Stimulated activated CD8-positive, alpha-beta memory T cell treated with anti-CD3 and anti-CD28 coated beads, Interleukin-7, amount 100 ng/mL, for 4 hours (primary cell): Measurements from ENCODE around the gene FPR2.
"Not testable (repeated sequence)": the region's sequence is repeated elsewhere in the genome, so short reads cannot be mapped to it uniquely, and the experiment has no call there.

Source experiments
- DNase-seq, 2 donors: peaks; one replicate each; pipeline ENCODE4 v3.0.0-alpha.2; 2020; ENCODE audit warnings: low read depth in 2 of 2

FPR2 gene

DNA sequence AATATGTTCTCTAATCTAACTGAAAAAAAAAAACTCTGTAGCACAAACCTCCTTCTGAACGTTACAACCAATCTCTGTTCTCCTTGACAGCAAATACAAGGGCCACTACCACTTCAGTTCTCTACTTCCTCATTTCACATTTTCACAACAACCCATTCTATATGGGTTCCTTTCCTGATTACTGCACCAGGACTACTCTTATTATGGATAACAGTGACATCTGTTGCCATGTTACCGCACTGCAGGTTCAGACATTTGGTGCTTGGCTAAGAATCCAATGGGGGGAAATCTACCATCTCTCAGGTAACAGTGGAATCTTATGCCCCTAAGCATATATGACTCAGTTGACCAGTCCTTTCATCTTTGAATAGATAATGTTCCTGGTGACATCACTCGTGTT, 22.4 kb downstream of the FPR2 start:
- no peak for DNase-seq

DNA sequence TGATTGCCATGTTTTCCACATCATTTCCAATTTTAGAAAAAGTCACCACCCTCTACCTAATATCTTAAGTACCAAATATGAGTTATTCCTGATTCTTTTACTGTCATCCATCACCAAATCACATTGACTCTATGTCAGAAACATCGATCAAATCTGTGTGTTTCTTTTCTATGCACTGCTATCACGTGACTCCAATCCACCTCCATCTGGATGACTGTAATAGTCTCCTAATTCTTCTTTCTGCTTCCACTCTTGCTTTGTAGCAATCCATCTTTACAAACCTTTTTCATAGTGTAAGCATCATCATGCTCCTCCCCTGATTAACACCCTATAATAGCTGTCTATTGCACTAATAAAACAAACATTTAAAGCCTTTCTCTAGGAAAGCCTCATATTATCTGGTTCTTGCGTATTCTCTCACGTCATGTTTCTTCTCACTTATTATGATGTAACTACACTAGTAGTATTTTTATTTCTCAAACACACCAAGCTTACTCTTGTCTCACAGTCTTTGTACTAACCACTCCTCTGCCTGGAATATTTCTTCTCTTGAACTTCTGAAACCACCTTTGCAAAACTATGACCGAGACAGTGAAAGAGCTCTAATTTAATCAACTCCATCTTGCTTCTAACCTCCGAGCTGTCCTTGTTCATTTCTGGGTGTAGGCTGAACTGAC, 23.3 kb downstream of the FPR2 start:
- no peak for DNase-seq

DNA sequence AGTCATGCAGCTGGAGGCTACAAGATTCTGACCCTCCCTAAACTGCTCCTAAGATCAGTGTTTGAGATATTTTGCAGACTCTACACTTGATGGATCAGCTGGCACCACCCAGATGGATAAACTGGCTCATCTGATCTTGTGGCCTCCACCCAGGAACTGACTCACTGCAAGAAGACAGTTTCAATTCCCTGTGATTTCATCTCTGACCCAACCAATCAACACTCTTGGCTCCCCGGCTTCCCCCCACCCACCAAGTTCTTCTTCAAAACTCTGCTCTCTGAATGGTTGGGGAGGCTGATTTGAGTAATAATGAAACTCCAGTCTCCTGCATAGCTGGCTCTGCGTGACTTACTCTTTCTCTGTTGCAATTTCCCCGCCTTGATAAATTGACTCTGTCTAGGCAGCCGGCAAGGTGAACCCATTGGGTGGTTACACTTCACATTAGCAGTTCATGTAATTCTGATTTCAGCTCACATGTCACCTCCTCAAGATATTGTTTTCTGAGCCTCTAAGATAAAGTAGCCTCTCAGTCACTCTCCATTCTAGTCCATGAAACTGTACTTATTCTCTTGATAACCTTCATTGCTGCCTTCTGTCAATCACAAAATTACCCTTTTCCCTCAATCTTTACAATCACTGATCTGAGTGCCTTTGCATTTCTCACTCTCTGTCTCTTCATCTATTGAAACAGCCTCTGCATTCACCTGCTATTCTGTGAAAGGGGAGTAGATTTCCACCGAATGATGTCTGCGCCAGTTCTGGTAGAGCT, 24.1 kb downstream of the FPR2 start:
- peak; percentile 5 to 16 for DNase-seq

DNA sequence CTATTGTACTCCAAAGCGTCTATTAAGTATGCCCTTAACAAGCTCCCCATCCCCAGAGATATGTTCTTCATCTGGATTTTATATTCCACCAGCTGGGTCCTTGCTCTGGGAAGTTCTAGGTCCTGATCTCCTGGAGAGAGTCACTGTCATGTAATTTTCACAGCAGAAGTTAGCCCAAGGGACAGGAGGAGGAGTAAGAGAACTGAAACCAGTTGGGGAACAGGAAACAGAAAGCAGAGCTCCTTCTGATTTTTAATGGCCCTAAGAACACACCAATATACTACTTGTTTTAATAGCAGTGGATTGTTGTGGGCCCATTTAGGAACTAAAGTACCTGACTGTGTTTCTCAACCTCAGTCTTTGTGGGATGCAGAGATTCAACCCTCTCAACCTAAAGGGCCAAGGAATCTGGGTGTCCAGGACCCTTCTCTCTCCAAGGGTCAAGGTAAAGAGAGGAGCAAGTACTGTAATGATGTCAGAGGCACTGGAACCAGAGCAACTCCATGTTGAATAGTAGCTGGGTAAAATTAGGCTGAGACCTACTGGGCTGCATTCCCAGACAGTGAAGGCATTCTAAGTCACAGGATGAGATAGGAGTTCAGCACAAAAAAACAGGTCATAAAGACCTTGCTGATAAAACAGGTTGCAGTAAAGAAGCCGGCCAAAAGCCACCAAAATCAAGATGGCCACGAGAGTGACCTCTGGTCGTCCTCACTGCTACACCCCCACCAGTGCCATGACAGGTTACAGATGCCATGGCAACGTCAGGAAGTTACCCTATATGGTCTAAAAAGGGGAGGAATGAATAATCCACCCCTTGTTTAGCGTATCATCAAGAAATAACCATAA, 25.9 kb downstream of the FPR2 start:
- DNase-seq: no peak

DNA sequence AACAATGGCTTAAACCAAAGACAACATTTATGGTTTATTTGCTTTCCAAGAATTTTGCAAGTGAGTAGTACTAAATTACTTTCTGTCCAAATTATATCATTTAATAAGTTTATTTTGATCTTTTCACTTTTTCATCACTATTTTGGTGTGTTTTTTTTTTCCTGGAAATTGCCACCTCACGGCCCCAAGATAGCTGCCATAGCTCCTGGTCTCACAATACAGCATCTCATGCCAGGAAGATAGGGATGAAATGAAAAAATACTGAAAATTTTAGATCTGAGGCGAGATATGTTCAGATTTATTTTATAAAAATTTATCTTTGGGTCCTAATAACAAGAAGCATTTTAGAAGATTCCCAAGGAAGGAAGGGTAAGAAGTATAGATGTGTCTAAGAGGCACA, 27.0 kb downstream of the FPR2 start:
- no peak for DNase-seq

DNA sequence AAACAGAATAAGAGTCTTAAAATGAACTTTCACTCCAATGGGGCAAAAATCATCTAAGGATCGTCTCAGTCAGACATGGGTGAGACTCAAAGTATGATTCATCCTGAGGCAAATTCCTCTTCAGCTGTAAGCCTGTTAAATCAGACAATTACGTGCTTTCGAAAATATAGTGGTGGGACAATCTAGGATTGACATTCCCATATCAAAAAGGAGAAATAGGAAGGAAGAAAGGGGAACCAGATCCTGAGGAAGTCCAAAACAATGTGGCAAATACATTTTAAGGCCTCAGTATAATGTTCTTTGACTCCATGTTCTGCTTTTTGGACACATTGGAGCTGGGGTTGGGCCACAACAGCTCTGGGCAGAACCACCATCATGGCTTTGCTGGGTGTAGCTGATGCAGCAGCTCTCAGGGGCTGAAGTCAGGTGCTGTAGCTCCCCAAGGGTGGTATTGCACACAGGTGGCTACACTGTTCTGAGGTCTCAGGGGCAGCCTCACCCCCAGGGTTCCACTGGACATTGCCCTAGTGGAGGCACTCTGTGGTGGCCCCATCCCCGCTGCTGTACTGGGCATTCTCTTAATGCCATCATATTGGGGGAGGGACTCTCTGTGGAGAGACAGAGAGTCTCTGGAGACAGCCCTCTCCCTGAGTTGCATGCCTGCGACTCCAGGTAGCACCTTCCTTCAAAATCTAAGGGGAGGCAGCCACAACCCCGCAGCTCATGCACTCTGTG, 28.2 kb downstream of the FPR2 start:
- no peak for DNase-seq

DNA sequence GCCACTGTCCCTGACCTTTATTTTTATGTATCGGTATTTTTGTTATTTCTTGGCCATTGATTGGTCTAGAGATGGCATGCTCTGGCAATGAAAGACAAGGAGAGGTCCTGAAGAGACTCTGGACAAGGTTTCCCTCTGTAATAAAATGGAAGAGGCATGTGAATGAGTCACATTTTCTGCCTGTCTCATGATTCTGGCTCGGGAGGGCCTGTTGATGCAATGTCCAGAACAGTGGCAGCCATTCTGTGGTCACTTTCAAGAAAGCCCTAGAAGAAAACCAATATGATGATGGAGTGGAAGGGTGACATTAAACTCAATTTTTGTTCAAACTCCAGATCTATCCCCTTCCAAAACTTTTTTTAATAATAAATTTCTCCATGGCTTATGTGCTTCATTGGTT, 32.0 kb downstream of the FPR2 start:
- no peak for DNase-seq

DNA sequence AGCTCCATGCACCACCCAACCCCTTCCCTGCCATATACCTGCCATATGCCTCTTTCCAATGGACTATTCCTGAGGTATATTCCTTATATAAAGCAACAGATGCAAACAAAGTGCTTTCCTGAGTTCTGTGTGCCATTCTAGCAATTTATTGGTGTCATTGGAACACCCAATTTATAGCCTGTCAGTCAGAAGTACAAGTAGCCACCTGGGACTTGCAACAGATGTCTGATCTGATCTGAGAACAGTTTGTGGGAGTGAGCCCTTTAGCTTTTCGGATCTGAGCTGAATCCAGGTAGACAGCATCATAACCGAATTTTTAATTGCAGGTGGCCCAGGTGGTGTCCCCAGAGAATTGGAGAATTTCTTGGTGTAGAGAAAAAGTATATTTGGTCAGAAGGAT, 33.0 kb downstream of the FPR2 start:
- no peak for DNase-seq

DNA sequence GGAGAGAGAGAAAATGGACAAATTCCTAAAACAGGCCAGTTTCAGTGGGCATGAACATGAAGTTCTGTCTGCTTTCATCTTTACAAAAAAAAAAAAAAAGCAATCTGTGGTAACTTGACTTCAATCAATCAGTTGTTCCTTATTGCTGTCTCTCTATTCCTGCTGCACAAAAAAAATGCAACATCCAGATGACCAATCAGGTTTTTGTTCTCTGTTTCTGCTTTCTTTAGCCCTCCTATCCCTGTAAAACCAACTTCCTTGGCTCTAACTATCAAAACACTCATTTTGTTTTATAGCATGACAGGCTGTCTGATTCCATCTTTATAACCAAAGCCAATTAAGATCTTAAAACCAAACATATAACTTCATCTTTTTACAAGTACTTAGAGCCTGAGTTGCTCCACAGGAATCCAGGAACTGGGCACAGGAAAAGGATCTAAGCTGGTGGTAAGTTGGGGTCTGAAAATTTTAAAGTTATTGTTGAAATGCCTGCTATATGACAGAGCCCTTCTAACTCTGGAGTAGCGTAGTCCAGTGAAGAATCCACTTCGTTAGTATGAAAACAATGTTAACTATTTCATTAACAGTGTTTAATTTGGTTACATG, 34.0 kb downstream of the FPR2 start, which contains the start of gene FPR3:
TSS of gene FPR3 (plus strand) at position 273 of the 606 bp plus-strand sequence. CDS start 28,592 bp downstream, outside the sequence.
- no peak for DNase-seq

DNA sequence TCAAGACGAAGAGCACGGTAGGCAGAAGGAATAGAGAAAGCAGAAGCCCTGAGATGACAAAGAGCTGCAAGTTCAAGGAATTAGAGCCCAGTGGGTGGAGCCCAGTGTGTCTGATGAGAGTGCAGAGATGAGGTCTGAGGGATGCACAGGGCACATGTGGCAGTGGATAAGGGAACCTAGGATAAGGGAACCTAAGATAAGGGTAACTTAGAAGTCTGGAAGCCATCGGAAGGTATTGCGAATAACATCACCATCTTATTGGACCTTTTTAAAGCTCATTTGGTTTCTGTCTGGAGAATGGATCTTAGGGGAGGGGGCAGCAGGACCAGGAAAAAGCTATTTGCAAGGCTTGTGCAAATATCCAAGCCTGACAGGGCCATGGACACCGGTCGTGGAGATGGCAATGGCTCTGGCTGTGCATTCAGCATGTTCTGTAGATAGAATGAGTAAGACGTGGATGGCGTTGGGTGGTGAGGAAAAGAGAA, 35.3 kb downstream of the FPR2 start:
- no peak for DNase-seq

DNA sequence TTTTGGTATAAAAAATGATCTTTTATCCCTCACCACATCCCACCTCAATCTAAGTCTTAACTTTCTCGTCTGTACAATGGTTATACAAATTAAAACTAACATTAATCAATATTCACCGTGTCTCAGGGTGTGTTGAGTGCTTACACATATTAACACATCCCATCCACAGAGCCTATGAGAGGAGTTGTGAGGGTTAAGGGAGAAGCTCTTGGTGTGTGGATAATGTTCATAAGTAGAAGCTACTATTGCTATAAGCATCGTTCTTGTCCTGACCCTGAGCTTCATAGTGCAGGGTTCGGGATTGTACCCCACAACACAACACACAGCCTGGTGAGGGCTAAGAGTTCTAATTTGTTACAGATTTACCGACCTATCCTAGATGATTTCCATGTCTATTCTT, 36.5 kb downstream of the FPR2 start:
- DNase-seq: no peak

DNA sequence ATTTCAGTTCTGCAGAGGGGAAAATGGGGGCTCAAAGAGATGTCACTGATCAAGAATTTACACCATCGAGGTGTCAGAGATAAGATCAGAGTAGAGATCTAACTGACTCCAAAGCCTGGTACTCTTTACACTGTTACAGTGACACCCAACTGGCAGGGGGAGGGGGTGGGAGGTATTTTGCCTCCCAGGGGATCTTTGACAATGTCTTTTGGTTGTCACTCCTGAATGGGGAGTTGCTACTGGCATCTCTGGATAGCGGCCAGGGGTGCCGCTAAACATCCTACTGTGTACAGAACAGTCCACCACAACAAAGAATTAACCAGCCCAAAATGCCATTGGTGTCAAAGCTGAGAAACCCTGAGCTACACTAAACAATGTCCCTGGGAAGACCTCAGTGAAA, 37.1 kb downstream of the FPR2 start:
- no peak for DNase-seq

DNA sequence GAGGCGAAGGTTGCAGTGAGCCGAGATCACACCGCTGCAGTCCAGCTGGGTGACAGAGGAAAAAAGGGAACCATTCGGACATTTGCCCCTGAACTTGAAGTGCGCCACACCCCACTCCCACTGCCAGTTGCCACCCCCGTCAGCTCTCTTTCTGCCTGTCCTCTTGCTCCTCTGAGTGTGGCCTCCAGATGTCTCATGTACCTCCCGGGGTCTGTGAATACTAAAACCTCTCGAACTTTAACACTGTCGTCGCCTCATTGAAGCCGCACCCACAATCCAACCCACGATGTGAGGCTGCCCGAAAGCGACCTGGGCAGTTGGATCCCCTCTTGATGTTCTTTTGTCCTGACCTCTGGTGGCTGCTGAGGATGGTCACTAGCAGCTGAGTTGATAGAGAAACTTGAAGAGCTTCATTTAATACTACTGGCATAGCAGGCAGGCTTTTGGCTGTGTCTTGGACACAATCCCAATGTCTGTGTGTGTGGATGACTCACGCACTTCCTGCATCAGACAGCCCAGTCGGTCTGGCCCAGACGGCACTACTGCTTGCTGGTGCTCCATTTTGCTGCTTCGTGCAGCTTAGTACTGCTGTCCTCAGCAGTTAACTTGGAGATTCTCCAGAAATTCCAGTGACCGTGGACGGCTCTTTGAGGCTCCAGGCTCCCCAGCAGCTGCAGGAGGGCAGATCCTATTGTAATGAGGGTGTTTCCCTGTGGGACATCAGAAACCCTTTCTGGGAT, 38.2 kb downstream of the FPR2 start:
- no peak for DNase-seq

DNA sequence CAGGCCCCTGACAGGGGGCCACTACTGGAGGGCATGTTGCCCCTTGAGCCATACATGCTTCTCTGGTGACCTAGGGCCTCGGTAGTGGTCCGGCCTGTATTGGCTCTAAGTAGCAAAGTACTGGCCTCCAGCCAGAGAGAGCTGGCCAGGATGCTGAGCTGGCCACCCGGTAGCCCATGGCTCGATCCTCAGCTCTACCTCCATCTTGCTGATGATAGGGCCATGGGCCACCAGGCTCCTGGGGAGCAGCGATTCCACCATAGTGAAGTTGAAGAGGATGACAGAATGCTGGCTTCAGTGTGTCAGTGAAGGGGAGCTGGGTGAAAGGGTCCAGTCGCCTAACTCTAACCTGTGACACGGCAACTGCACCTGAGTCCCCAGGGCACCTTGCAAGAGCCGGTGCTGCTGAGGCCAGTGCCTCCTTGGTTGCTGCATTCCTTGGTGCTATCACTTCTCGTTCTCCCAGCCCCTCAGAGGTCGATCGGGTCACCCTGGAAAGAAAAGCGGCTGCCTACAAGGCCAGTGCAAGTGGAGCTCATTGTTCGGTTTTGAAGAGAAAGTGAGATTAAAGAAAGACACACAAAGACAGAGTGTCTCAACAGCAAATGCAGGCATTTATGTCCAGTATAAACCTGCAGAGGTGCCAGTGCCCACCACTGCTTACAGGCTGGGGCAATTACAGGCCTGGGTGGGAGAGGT, 38.9 kb downstream of the FPR2 start:
- no peak for DNase-seq

DNA sequence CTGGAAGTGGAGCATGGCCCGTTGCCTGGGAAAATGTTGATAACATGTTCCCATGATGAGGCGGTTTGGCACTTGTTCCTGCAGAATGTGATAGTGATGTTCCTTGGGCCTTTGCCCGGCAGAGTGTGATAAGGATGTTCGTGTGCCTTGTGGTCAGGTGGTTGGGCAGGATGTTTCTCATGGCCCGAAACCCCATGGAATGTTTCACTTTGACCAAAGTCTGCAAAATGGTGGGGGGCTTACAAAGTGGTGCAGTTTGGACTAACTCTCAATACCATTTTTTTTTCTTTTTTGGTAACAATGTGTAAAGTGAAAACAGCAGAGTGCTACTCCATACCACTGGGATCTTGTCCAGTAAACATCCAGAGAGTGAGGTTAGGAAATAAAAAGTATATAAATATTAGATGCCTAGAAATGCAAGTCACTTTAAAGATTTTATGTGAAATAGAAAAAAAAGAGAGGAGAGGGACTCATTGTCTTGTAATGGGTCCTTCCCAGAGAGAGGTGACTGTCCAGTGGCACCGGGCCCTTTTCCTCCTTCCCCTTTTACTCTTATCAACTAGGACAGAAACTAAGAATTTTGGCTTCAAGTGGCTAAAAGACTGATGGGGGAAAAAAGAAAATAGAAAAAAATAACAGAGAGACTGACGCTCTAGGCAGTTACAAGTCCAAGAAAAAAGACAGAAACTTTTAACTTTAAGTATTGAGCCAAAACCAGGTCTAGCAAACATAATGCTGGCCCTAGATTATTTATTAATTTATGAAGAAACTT, 39.7 kb downstream of the FPR2 start:
- DNase-seq: no peak

DNA sequence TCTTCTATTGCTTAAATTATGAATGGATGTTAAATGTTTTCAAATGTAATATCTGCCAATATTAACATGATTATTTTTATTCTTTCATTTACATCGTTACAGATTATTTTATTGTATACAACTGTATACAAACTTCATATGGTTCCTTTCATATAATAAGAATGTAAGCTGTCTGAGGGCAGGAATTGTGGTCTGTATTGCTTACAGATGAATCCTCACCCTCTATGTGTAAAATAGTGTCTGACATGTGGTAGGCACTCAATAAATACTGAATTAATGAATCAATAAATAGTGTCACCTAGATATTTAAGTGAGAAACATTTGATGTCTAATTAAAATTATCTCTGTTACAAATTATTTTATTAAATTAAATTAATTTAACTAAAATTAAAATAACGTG, 41.8 kb downstream of the FPR2 start:
- no peak for DNase-seq

DNA sequence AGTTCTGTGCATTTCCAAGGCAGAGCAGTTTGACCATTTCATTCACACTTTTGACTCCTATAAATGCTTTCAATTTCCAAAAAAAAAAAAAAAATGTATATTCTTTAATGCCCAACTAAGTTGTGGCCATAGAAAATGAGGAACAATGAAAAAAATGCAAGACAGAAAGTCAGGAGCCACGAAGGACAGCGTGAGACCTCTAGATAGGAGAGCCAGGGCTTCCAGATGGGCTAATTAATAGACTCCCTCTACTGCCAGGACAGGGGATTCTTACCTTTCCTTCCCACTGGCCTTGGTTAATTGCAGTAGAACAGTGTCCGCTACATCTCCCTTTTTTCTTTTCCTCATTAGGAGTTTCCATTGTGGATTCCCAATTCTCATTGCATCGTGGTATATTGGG, 42.5 kb downstream of the FPR2 start:
- DNase-seq: no peak

DNA sequence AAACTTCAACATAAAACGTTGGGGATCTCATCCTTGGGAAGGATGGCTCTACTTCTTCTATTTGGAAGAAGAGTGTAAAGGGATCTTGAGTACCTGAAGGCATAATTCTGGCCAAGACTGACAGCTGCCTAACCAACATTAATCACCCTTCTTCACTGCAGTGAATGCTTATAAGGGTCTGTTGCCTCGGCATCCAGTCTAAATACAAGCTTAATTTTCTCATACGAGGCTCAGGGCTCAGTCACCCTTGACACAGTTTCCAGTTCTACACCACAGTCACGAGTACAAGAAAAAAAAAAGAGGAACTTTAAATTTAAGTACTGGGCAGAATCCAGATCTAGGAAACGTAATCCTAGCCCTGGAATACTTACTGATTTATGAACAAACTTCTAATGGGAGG, 43.0 kb downstream of the FPR2 start:
- DNase-seq: no peak

DNA sequence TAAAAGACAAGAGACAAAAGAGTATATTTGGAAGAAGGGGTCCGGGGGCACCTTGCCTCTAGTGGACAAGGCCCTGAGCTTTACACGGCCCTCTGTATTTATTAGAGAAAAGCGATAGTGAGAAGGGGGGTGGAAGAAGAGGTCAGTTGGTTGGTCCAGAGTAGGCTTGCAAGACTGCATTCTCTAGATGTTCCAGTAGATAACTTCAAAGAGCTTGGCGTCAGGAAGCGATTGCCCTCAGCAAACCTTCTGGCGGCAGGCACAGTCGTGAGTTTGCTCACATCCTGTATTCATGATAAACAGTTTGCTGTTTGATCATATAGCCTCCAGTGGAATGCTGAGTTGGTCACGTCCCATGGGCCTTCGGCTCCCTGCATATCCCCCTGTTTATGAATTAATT, 43.8 kb downstream of the FPR2 start:
- not testable (repeated sequence) for DNase-seq
